Endothelial cell of umbilical vein (primary cell): ENCODE results near the gene HK3. TPM values are rescaled to one million over a fixed set of nuclear protein-coding genes. Genes with fewer than 3 reads are reported as not detected.

Source experiments
- BruUV-seq: library from RNA; stranded (reverse); fragments of 400-500 nt; replicated peaks from 2 replicates; lab custom pipeline; 2021; lab: Mats Ljungman, UMichigan
- CTCF ChIA-PET: fragments of 300-600, 350-600 bp; sonication (Branson Sonifier 250); formaldehyde crosslinking; loops from one replicate; lab custom pipeline; 2021; ENCODE audit warnings: antibody characterized with exemption, inconsistent platforms; lab: Charles Lee
- POLR2A ChIA-PET: fragments of 300-600, 350-600 bp; sonication (Branson Sonifier 250); formaldehyde crosslinking; loops from one replicate; lab custom pipeline; 2021; ENCODE audit warnings: antibody characterized with exemption, inconsistent platforms; lab: Charles Lee
- DNase-seq: peaks from one replicate; pipeline ENCODE4 v3.0.0-alpha.2; 2011; ENCODE audit warnings: low read depth, low spot score
- FAIRE-seq: peaks from 2 replicates; lab custom pipeline; 2011; peaks lifted over from hg19 to GRCh38; lab: Jason Lieb, UNC
- H2AFZ ChIP-seq: 2 replicates; pipeline ENCODE4 v1.6.0; 2012; ENCODE audit warnings: low read depth, low read length, control low read depth, inconsistent platforms
- H3K27ac ChIP-seq: 2 replicates; pipeline ENCODE4 v1.5.1; 2011; ENCODE audit warnings: low read depth, mild to moderate bottlenecking, control low read depth, low read length, moderate library complexity; ENCODE audit not compliant: insufficient read depth
- H3K27me3 ChIP-seq, 2 experiments: 2 replicates each; pipeline versions ENCODE4 v1.6.0 to v1.6.1; 2011; ENCODE audit warnings: low read length in 2 of 2, mixed read lengths in 1 of 2; ENCODE audit not compliant: control insufficient read depth in 2 of 2, insufficient read depth in 2 of 2
- H3K36me3 ChIP-seq, 2 experiments: 2 replicates in 1 of 2; 3 replicates in 1 of 2; pipeline ENCODE4 v1.5.1; 2011; ENCODE audit warnings: low read length in 2 of 2, mild to moderate bottlenecking in 1 of 2, moderate library complexity in 1 of 2; ENCODE audit not compliant: control insufficient read depth in 2 of 2, insufficient read depth in 2 of 2; ENCODE audit errors: extremely low read depth in 1 of 2
- H3K4me1 ChIP-seq: 3 replicates; pipeline ENCODE4 v1.5.1; 2011; ENCODE audit warnings: mild to moderate bottlenecking, low read length; ENCODE audit not compliant: control insufficient read depth, insufficient read depth; ENCODE audit errors: extremely low read depth
- H3K4me2 ChIP-seq: 2 replicates; pipeline ENCODE4 v1.6.1; 2011; ENCODE audit warnings: low read length, control low read depth, mixed read lengths; ENCODE audit not compliant: insufficient read depth
- H3K4me3 ChIP-seq, 3 experiments: fragments of 200-600 bp in 1 of 3; sonication (generic), shearing (Covaris generic) in 1 of 3; replicated peaks in 1 of 3; 2 replicates each; pipeline ENCODE4 v1.5.1; 2011 to 2016; ENCODE audit warnings: control low read depth in 3 of 3, low read length in 3 of 3, mild to moderate bottlenecking in 2 of 3, inconsistent platforms in 1 of 3, low read depth in 1 of 3, moderate library complexity in 1 of 3; ENCODE audit not compliant: insufficient read depth in 1 of 3
- H3K79me2 ChIP-seq: 2 replicates; pipeline ENCODE4 v1.6.0; 2012; ENCODE audit warnings: low read length, inconsistent platforms; ENCODE audit not compliant: control insufficient read depth, insufficient read depth
- H3K9ac ChIP-seq: replicated peaks from 2 replicates; pipeline ENCODE3; 2011; ENCODE audit warnings: low read length, control low read depth; ENCODE audit not compliant: insufficient read depth; ENCODE audit errors: extremely low read depth
- H3K9me1 ChIP-seq: replicated peaks from 3 replicates; pipeline ENCODE4 v1.6.0; 2011; ENCODE audit warnings: mild to moderate bottlenecking, low read length; ENCODE audit not compliant: control insufficient read depth, insufficient read depth; ENCODE audit errors: extremely low read depth
- H3K9me3 ChIP-seq: replicated peaks from 2 replicates; pipeline ENCODE4 v1.5.1; 2012; ENCODE audit warnings: low read length, inconsistent platforms; ENCODE audit not compliant: control insufficient read depth, insufficient read depth
- H4K20me1 ChIP-seq: replicated peaks from 2 replicates; pipeline ENCODE3; 2011; ENCODE audit warnings: mild to moderate bottlenecking, low read length; ENCODE audit not compliant: control insufficient read depth, insufficient read depth; ENCODE audit errors: extremely low read depth
- CTCF ChIP-seq, 2 donors: IDR thresholded peaks; 1 replicate in 1 of 2; 2 replicates in 1 of 2; pipeline ENCODE4 v1.5.1; 2011; ENCODE audit warnings: low read length in 2 of 2, mild to moderate bottlenecking in 2 of 2, moderate library complexity in 2 of 2, control low read depth in 1 of 2, inconsistent platforms in 1 of 2, low read depth in 1 of 2; ENCODE audit not compliant: insufficient read depth in 1 of 2; ENCODE audit errors: extremely low read depth in 1 of 2
- EZH2 ChIP-seq: IDR thresholded peaks from 2 replicates; pipeline ENCODE4 v1.6.1; 2012; ENCODE audit warnings: borderline replicate concordance, low read depth, mild to moderate bottlenecking, moderate library complexity, low read length, inconsistent platforms; ENCODE audit not compliant: severe bottlenecking
- MAX ChIP-seq: IDR thresholded peaks from 2 replicates; pipeline ENCODE4 v1.6.1; 2011; ENCODE audit not compliant: insufficient read depth, insufficient read length
- MYC ChIP-seq: IDR thresholded peaks from one replicate; pipeline ENCODE4 v1.6.1; 2011; ENCODE audit warnings: mild to moderate bottlenecking, low read depth, low read length
- POLR2A ChIP-seq: IDR thresholded peaks from 2 replicates; pipeline ENCODE4 v1.6.1; 2012; ENCODE audit warnings: low read depth, mild to moderate bottlenecking, control low read depth, low read length
- dilution Hi-C: fragments of 300-500 bp; cut with MboI; formaldehyde crosslinking; loops from one replicate; pipeline ENCODE4 v1.15.0; 2019; ENCODE audit warnings: low sequenced_read_pairs; ENCODE audit not compliant: extremely low pct_ligation_motif_present
- intact Hi-C: fragments of 100-400 bp; cut with micrococcal nuclease; formaldehyde crosslinking; loops from one replicate; pipeline ENCODE4 v1.10.0; 2022
- polyA plus RNA-seq, 4 experiments: library from polyadenylated mRNA; depleted of rRNA in 3 of 4; stranded (reverse) in 3 of 4; unstranded in 1 of 4; fragments of >200 nt; gene quantifications; 2 replicates each; pipeline versions ENCODE4 v1.2.1 to v1.2.3, GENCODE V29; 2011 to 2012; ENCODE audit warnings: missing spikeins in 1 of 4
- total RNA-seq: library from RNA; stranded (reverse); gene quantifications from 2 replicates; pipeline ENCODE4 v1.2.3, GENCODE V29; 2021

The HK3 gene
- total and polyA plus RNA-seq, 2 donors (not counting 3 experiments of a cell fraction or from before 2014, with no cell fraction given) = not detected

- FAIRE-seq (no peak), DNase-seq (no peak)
- ChIA-PET CTCF (interaction anchor here (1.5 to 7.3 kb wide), 2 partner anchors 12 to 240 kb away, joined by 3 to 42 read pairs; no protein-coding TSS in a partner anchor), POLR2A (interaction anchor here (0.5 kb wide), 1 partner anchor 120 kb away, joined by 4 read pairs; no protein-coding TSS in a partner anchor)
- Histone ChIP-seq H3K4me3 (no peak overlapping the region), H3K79me2 (no peaks in the 10 kb centered on the region), H3K4me2 (no peak overlapping the region), H3K27ac (no peak overlapping the region), H4K20me1 (no peaks in the 10 kb centered on the region), H3K4me1 (peaks cover 11% of the 10 kb centered on the region), H3K9me3 (no peaks in the 10 kb centered on the region), H3K27me3 (no peaks in the 10 kb centered on the region), H3K9me1 (no peaks in the 10 kb centered on the region), H2AFZ (no peak overlapping the region), H3K9ac (no peak overlapping the region), H3K36me3 (peaks cover 11 to 24% of the 10 kb centered on the region in 2 experiments)
- TF ChIP-seq EZH2 (no peak), MYC (no peak), POLR2A (no peak), MAX (no peak), CTCF (IDR thresholded peaks at IDR 0.05; ENCODE audit: extremely low read depth in 1 of 2, insufficient read depth in 1 of 2, low read depth in 1 of 2, low read length in 2 of 2) (no peak)
- dilution Hi-C loops = no loop called here
- intact Hi-C loops = no loop called here
- no TSS peak for BruUV-seq
These were observed 1.0 kb upstream of the HK3 start for GRCh38 chr5:176899946-176900779.
